AG04449 (cell line): ENCODE data around the gene MRPS6.

Source experiments
- CTCF ChIA-PET: fragments of 350-600 bp; formaldehyde crosslinking; extraction: SDS; loops from one replicate; lab custom pipeline; 2021; ENCODE audit warnings: antibody characterized with exemption; lab: Yijun Ruan, JAX
- POLR2A ChIA-PET: fragments of 400-600, 350-600 bp; formaldehyde crosslinking; extraction: SDS; loops from one replicate; lab custom pipeline; 2020; ENCODE audit warnings: antibody characterized with exemption, inconsistent platforms; lab: Yijun Ruan, JAX
- DNase-seq: peaks from one replicate; pipeline ENCODE4 v3.0.0-alpha.2; 2010; ENCODE audit warnings: low read depth, low spot score
- H3K4me3 ChIP-seq: 2 replicates; pipeline ENCODE4 v1.5.1; 2011; ENCODE audit warnings: low read depth, mild to moderate bottlenecking, control low read depth, low read length
- TF ChIP-seq, protein P1 (sequence below): IDR thresholded peaks from one replicate; pipeline ENCODE4 v1.5.1; 2011; ENCODE audit warnings: mild to moderate bottlenecking, moderate library complexity, low read length, control low read depth, inconsistent platforms; ENCODE audit not compliant: insufficient read depth; ENCODE audit errors: missing control alignments

MRPS6 gene

DNA sequence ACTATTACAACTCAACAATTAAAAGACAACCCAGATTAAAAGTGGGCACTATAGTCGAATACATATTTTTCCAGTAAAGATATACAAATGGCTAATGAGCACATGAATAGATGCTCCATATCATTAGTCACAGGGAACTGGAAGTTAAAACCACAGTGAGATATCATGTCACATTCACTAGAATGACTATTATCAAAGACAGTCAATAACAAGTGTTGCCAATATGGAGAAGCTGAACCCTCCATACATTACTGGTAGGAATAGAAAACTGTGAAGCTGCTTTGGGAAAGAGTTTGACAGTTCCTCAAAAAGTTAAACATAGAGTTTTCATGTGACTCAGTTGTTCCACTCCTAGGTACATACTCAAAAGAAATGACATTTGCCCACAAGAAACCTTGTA is 30.6 kb upstream of the MRPS6 start:
- ChIA-PET CTCF (no interaction called here), POLR2A (no interaction called here)
- no peak overlapping the region for H3K4me3 ChIP-seq
- TF ChIP-seq, protein P1, sequence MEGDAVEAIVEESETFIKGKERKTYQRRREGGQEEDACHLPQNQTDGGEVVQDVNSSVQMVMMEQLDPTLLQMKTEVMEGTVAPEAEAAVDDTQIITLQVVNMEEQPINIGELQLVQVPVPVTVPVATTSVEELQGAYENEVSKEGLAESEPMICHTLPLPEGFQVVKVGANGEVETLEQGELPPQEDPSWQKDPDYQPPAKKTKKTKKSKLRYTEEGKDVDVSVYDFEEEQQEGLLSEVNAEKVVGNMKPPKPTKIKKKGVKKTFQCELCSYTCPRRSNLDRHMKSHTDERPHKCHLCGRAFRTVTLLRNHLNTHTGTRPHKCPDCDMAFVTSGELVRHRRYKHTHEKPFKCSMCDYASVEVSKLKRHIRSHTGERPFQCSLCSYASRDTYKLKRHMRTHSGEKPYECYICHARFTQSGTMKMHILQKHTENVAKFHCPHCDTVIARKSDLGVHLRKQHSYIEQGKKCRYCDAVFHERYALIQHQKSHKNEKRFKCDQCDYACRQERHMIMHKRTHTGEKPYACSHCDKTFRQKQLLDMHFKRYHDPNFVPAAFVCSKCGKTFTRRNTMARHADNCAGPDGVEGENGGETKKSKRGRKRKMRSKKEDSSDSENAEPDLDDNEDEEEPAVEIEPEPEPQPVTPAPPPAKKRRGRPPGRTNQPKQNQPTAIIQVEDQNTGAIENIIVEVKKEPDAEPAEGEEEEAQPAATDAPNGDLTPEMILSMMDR, result no peak
- DNase-seq, result no peak

- DNase-seq, result no peak
- ChIA-PET POLR2A (no interaction called here), CTCF (no interaction called here)
- TF ChIP-seq, protein P1, result no peak
- no peak overlapping the region for H3K4me3 ChIP-seq
Measured at GRCh38 chr21:34043333-34043732, 30.0 kb upstream of the MRPS6 start.

DNA sequence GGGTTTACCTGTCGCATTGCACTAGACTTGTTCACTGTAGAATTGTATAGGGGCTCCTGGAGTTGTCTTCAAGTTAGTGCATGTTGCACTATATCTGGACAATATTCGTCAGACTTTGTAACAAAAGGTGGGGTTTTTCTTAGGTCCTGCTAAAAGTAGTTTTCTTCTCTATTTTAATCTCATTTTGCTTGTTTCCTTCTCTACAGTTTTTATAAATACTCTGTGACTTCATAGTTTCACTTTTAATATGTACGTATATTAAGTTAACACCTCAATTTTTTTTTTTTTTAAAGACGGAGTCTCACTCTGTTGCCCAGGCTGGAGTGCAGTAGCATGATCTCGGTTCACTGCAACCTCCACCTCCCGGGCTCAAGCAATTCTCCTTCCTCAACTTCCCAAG is 26.5 kb upstream of the MRPS6 start:
- DNase-seq, result no peak
- TF ChIP-seq, protein P1, result no peak
- POLR2A ChIA-PET, result no interaction called here
- CTCF ChIA-PET, result no interaction called here
- H3K4me3 ChIP-seq, result no peak overlapping the region

GRCh38 chr21:34047835-34048234 is 25.5 kb upstream of the MRPS6 start:
- H3K4me3 ChIP-seq, result no peak overlapping the region
- ChIA-PET CTCF (no interaction called here), POLR2A (no interaction called here)
- no peak for DNase-seq
- TF ChIP-seq, protein P1, result no peak

GRCh38 chr21:34052171-34052570 is 21.2 kb upstream of the MRPS6 start:
- CTCF ChIA-PET, result no interaction called here
- TF ChIP-seq, protein P1, result no peak
- POLR2A ChIA-PET, result no interaction called here
- no peak overlapping the region for H3K4me3 ChIP-seq
- DNase-seq, result no peak

DNA sequence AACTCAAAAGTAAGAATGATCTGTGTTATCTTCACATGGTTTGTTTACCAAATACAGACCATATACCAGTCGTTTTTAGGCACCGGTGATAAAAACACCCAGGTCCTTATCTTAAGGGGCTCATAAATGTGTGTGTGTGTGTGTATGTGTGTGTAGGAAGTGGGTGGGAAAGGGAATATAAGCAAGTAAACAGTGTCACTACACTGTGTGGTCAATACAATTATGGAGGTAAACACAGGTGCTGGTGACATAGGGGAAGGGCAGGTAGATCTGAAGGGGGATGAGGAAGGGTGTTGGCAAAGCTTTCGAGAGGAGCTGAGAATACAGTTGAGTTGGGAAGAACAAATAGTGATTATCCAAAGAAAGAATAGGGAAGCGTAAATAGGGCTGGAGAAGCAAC is 19.1 kb upstream of the MRPS6 start:
- DNase-seq, result no peak
- POLR2A ChIA-PET, result no interaction called here
- TF ChIP-seq, protein P1, result no peak
- H3K4me3 ChIP-seq, result no peak overlapping the region
- CTCF ChIA-PET, result no interaction called here

- POLR2A ChIA-PET, result no interaction called here
- CTCF ChIA-PET, result interaction anchor here (1.0 kb wide), 1 partner anchor 21 kb away, joined by 3 read pairs; no protein-coding TSS in a partner anchor
- H3K4me3 ChIP-seq, result no peak overlapping the region
- TF ChIP-seq, protein P1, result no peak
- no peak for DNase-seq
Measured at GRCh38 chr21:34055615-34056014, 17.8 kb upstream of the MRPS6 start.
